OCI-LY1 (cell line): ENCODE measurements around the gene PAWR.

Experiments
- H2AFZ ChIP-seq: fragments of 200-600 bp; sonication (generic), shearing (Covaris generic); 2 replicates; pipeline ENCODE4 v1.6.0; 2014; ENCODE audit warnings: antibody characterized with exemption, mild to moderate bottlenecking, low read length
- H3F3A ChIP-seq: fragments of 200-600 bp; sonication (generic), shearing (Covaris generic); 2 replicates; pipeline ENCODE4 v1.6.0; 2014; ENCODE audit warnings: mild to moderate bottlenecking, antibody characterized with exemption, low read length, moderate library complexity; ENCODE audit not compliant: insufficient read depth
- H3K27ac ChIP-seq: fragments of 200-600 bp; sonication (generic); 2 replicates; pipeline ENCODE4 v1.5.1; 2014; ENCODE audit warnings: low read length, mixed run types, mild to moderate bottlenecking, low read depth; ENCODE audit not compliant: poor library complexity, severe bottlenecking
- H3K27me3 ChIP-seq: fragments of 200-600 bp; sonication (generic); 2 replicates; pipeline ENCODE4 v1.6.0; 2014; ENCODE audit warnings: antibody characterized with exemption, mild to moderate bottlenecking, low read length, moderate library complexity; ENCODE audit not compliant: insufficient read depth
- H3K36me3 ChIP-seq: fragments of 200-600 bp; sonication (generic); 2 replicates; pipeline ENCODE4 v1.6.1; 2014; ENCODE audit warnings: mild to moderate bottlenecking, antibody characterized with exemption, low read length, moderate library complexity, mixed read lengths; ENCODE audit not compliant: insufficient read depth
- H3K4me1 ChIP-seq: fragments of 200-600 bp; sonication (generic); 2 replicates; pipeline ENCODE4 v1.5.1; 2014; ENCODE audit warnings: mild to moderate bottlenecking, low read length, moderate library complexity; ENCODE audit not compliant: insufficient read depth, severe bottlenecking
- H3K4me2 ChIP-seq: fragments of 200-600 bp; sonication (generic), shearing (Covaris generic); 2 replicates; pipeline ENCODE4 v1.6.1; 2014; ENCODE audit warnings: low read length
- H3K4me3 ChIP-seq: fragments of 200-600 bp; sonication (generic); 2 replicates; pipeline ENCODE4 v1.5.1; 2014; ENCODE audit warnings: low read length, low read depth, mild to moderate bottlenecking, mixed read lengths; ENCODE audit not compliant: poor library complexity, severe bottlenecking
- H3K79me2 ChIP-seq: fragments of 200-600 bp; shearing (Covaris generic); 2 replicates; pipeline ENCODE4 v1.6.1; 2016; ENCODE audit warnings: mixed run types, low read length, mixed read lengths; ENCODE audit not compliant: insufficient read depth
- H3K9ac ChIP-seq: fragments of 200-600 bp; sonication (generic), shearing (Covaris generic); 2 replicates; pipeline ENCODE4 v1.6.1; 2014; ENCODE audit warnings: mild to moderate bottlenecking, low read length, mixed read lengths
- H3K9me2 ChIP-seq: fragments of 200-600 bp; sonication (generic), shearing (Covaris generic); 2 replicates; pipeline ENCODE4 v1.6.1; 2014; ENCODE audit warnings: low read depth, mild to moderate bottlenecking, low read length, mixed read lengths
- H3K9me3 ChIP-seq: fragments of 200-600 bp; shearing (Covaris generic); 2 replicates; pipeline ENCODE4 v1.6.1; 2014; ENCODE audit warnings: low read length, mixed read lengths
- H4K20me1 ChIP-seq: fragments of 200-600 bp; sonication (generic), shearing (Covaris generic); 2 replicates; pipeline ENCODE4 v1.6.0; 2016; ENCODE audit warnings: mild to moderate bottlenecking, low read length; ENCODE audit not compliant: insufficient read depth
- EZH2 ChIP-seq: fragments of 200-600 bp; sonication (generic), shearing (Covaris generic); IDR thresholded peaks from 2 replicates; pipeline ENCODE4 v1.8.0; 2017; ENCODE audit warnings: borderline replicate concordance, mixed run types, mild to moderate bottlenecking, antibody characterized with exemption, low read length, moderate library complexity, mixed read lengths
- TF ChIP-seq, protein P1 (sequence below): fragments of 200-600 bp; sonication (generic), shearing (Covaris generic); IDR thresholded peaks from 2 replicates; pipeline ENCODE4 v1.5.1; 2017; ENCODE audit warnings: mild to moderate bottlenecking, antibody characterized with exemption, low read length, moderate library complexity, mixed read lengths

The PAWR gene, protein sequence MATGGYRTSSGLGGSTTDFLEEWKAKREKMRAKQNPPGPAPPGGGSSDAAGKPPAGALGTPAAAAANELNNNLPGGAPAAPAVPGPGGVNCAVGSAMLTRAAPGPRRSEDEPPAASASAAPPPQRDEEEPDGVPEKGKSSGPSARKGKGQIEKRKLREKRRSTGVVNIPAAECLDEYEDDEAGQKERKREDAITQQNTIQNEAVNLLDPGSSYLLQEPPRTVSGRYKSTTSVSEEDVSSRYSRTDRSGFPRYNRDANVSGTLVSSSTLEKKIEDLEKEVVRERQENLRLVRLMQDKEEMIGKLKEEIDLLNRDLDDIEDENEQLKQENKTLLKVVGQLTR

DNA sequence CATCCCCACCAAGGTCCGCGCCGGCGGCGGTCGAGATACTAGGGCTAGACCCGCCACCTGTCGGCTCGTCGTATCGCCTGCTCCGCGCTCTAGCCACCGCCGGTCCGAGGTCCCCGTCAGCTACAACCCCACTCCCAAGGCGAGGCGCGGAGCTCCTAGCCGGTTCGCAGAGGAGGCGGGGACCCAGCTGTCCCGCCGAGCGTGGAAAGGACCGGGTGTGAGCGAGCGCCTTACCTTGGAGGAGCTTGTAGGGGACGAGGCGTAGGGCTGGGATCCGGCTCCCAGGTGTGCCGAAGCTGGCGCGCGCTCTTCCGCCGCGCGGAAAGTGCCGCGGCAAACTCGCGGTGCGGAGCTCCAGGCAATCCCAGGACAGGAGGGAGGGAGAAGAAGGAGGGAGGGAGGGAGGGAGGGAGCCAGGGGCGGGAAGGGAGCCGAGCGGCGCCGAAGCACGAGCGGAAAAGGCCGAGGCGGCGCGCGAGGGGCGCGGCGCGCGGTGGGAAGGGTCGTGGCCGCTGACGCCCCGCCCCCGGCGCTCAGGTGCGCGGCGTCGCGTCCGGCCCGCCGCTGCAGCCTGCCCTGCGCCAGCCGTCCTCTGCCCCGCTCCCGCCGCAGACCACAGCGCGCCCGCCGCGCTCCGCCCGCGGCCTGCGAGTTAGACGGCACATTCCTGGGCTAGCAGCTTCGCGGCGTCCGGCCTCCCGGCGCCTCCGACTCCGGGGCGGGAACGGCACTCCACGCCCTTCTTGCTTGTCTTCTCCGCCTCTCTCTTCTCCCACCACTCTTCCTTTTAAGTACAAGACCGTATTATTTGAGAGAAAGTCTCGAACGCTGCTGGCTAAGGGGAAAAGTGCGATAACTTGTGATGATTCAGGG, at the start of gene PAWR:
Gene PAWR (minus strand): TSS at position 327 of the 873 bp plus-strand sequence. CDS start 720 bp downstream, outside the sequence.
- Histone ChIP-seq H3K79me2 (peaks cover 38% of the 10 kb centered on the region), H3K36me3 (no peaks in the 10 kb centered on the region), H3K27ac (peak within 1 kb of the TSS; percentile 84), H3K4me2 (peak within 1 kb of the TSS; percentile 72), H3K9me2 (no peaks in the 10 kb centered on the region), H3K4me1 (peaks cover 27% of the 10 kb centered on the region), H3K9ac (peak within 1 kb of the TSS; percentile 79), H3K9me3 (no peaks in the 10 kb centered on the region), H4K20me1 (no peaks in the 10 kb centered on the region), H3K4me3 (peak within 1 kb of the TSS; percentile 79), H2AFZ (peak within 1 kb of the TSS; percentile 23; the same call in 1 of the 2 replicates), H3F3A (no peaks in the 10 kb centered on the region), H3K27me3 (no peaks in the 10 kb centered on the region)
- TF ChIP-seq, protein P1, sequence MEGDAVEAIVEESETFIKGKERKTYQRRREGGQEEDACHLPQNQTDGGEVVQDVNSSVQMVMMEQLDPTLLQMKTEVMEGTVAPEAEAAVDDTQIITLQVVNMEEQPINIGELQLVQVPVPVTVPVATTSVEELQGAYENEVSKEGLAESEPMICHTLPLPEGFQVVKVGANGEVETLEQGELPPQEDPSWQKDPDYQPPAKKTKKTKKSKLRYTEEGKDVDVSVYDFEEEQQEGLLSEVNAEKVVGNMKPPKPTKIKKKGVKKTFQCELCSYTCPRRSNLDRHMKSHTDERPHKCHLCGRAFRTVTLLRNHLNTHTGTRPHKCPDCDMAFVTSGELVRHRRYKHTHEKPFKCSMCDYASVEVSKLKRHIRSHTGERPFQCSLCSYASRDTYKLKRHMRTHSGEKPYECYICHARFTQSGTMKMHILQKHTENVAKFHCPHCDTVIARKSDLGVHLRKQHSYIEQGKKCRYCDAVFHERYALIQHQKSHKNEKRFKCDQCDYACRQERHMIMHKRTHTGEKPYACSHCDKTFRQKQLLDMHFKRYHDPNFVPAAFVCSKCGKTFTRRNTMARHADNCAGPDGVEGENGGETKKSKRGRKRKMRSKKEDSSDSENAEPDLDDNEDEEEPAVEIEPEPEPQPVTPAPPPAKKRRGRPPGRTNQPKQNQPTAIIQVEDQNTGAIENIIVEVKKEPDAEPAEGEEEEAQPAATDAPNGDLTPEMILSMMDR, result peak; percentile 34; the same call in 1 of the 2 replicates
- TF ChIP-seq EZH2, result no peak

DNA sequence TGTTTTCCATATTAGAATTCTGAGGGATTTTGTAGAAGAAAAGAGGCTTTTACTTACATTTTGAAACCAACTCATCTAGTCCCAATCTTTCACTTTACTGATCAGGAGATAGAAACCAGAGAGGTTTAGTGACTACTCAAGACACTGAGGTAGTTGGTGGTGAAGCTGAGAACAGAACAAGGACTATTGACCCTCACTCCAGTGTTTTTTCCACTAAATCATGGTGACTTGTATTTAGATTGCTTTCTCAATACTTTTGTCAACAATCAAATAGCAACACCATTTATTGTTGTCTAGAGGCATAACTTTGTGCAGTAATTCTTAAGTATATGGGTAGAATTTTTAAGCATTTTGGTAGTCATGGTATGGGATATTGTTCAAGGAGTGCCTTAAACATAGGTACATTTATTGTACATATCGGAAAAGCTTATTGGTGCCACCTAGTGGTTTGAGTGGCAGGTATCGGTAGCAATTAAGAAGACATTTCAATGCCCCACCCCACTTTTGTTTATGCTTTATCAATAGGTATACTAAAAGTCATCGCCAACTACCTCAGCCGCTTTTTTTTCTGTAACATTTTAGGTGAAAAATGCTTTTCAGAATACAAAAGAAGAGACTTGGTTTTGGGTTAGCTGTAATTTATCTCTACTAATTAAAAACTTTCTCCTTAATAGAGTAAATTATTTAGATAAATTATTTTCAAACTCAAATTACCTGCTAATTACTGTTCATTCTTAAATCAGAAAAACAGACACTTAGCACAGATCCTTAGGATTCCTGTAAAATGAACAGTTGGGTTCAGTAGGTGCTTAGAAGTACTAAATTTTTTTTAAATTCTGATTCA, 47.3 kb upstream of the PAWR start:
- Histone ChIP-seq H3K79me2 (no peaks in the 10 kb centered on the region), H3K9me3 (no peaks in the 10 kb centered on the region), H3K9ac (no peak overlapping the region), H3K9me2 (no peaks in the 10 kb centered on the region), H3K4me2 (no peak overlapping the region), H2AFZ (no peak overlapping the region), H3K4me3 (no peak overlapping the region), H3K36me3 (no peaks in the 10 kb centered on the region), H3K27me3 (no peaks in the 10 kb centered on the region), H4K20me1 (no peaks in the 10 kb centered on the region), H3F3A (no peaks in the 10 kb centered on the region), H3K27ac (no peak overlapping the region), H3K4me1 (no peaks in the 10 kb centered on the region)
- no peak for TF ChIP-seq EZH2
- TF ChIP-seq, protein P1, result peak; percentile 74

DNA sequence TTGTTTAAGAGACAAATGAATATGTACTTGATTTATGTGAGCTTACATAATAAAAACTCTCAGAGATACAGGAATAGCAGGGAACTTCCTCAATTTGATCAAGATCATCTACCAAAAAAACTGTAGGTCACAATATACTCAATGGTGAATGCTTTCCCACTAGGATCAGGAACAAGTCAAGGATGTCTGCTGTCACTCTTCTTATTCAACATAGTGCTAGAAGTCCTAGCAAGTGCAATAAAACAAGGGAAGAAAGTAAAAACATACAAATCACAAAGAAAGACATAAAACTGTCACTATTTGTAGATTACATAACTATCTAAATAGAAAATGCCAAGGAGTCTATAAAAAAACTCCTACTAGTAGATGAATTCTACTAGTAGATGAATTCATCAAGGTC, 41.9 kb upstream of the PAWR start:
- H3K27me3 ChIP-seq, result no peaks in the 10 kb centered on the region
- no peaks in the 10 kb centered on the region for H3K9me2 ChIP-seq
- no peaks in the 10 kb centered on the region for H3K9me3 ChIP-seq
- H3K36me3 ChIP-seq, result no peaks in the 10 kb centered on the region
- H3F3A ChIP-seq, result no peaks in the 10 kb centered on the region
- no peak overlapping the region for H3K4me3 ChIP-seq
- H3K4me1 ChIP-seq, result no peaks in the 10 kb centered on the region
- H3K27ac ChIP-seq, result no peak overlapping the region
- H3K79me2 ChIP-seq, result no peaks in the 10 kb centered on the region
- TF ChIP-seq, protein P1, result no peak
- no peak for TF ChIP-seq EZH2
- H2AFZ ChIP-seq, result no peak overlapping the region
- H4K20me1 ChIP-seq, result no peaks in the 10 kb centered on the region
- no peak overlapping the region for H3K4me2 ChIP-seq
- H3K9ac ChIP-seq, result no peak overlapping the region
